CD4-positive, CD25-positive, alpha-beta regulatory T cell (primary cell): ENCODE data around the gene CAPN13. TPM values are rescaled to one million over a fixed set of nuclear protein-coding genes. Genes with fewer than 3 reads are reported as not detected.

Experiments used
- ATAC-seq, 2 donors: fragments of 150-1000 bp; cut with Tn5 transposase; one replicate each; pipeline ENCODE4 v1.10.0; 2021; ENCODE audit warnings: low read depth in 2 of 2, moderate number of reproducible peaks in 2 of 2, moderate library complexity in 1 of 2
- DNase-seq, 3 donors: peaks; one replicate each; pipeline versions ENCODE4 v3.0.0 to v3.0.0-alpha.2; 2012 to 2022; ENCODE audit warnings: mixed read lengths in 1 of 3
- H3K27ac ChIP-seq: one replicate; pipeline ENCODE4 v1.7.0; 2013; ENCODE audit warnings: mild to moderate bottlenecking, low read length; ENCODE audit not compliant: insufficient read depth, poor library complexity, severe bottlenecking
- H3K27me3 ChIP-seq: one replicate; pipeline ENCODE4 v1.7.0; 2013; ENCODE audit warnings: low read length; ENCODE audit not compliant: control insufficient read depth, insufficient read depth
- H3K36me3 ChIP-seq: one replicate; pipeline ENCODE4 v1.7.0; 2013; ENCODE audit warnings: mild to moderate bottlenecking, low read length, moderate library complexity; ENCODE audit not compliant: control insufficient read depth, insufficient read depth
- H3K4me1 ChIP-seq: 2 replicates; pipeline ENCODE4 v1.7.0; 2013; ENCODE audit warnings: mild to moderate bottlenecking, low read length; ENCODE audit not compliant: insufficient read depth, control insufficient read depth, poor library complexity, severe bottlenecking
- H3K4me3 ChIP-seq: one replicate; pipeline ENCODE4 v1.7.0; 2013; ENCODE audit warnings: low read depth, mild to moderate bottlenecking, low read length, moderate library complexity
- H3K9me3 ChIP-seq, 2 experiments: 1 replicate in 1 of 2; 2 replicates in 1 of 2; pipeline ENCODE4 v1.7.0; 2013; ENCODE audit warnings: low read length in 2 of 2, mild to moderate bottlenecking in 1 of 2, moderate library complexity in 1 of 2; ENCODE audit not compliant: control insufficient read depth in 2 of 2
- H3K27ac Mint-ChIP-seq, 3 donors: one replicate each; pipeline ENCODE4 v1.8.0; 2020 to 2022; ENCODE audit warnings: mild to moderate bottlenecking in 3 of 3, mixed read lengths in 3 of 3, moderate library complexity in 2 of 3
- H3K27me3 Mint-ChIP-seq: one replicate; pipeline ENCODE4 v1.8.0; 2022; ENCODE audit warnings: mild to moderate bottlenecking, mixed read lengths
- H3K36me3 Mint-ChIP-seq: one replicate; pipeline ENCODE4 v1.8.0; 2020; ENCODE audit warnings: mixed read lengths
- H3K4me1 Mint-ChIP-seq, 4 donors: one replicate each; pipeline ENCODE4 v1.8.0; 2020 to 2022; ENCODE audit warnings: mixed read lengths in 4 of 4, mild to moderate bottlenecking in 1 of 4
- H3K4me3 Mint-ChIP-seq, 4 donors: one replicate each; pipeline ENCODE4 v1.8.0; 2020 to 2022; ENCODE audit warnings: mild to moderate bottlenecking in 4 of 4, mixed read lengths in 4 of 4, moderate library complexity in 3 of 4
- H3K9me3 Mint-ChIP-seq, 7 donors: one replicate each; pipeline ENCODE4 v1.8.0; 2020 to 2022; ENCODE audit warnings: mixed read lengths in 7 of 7, mild to moderate bottlenecking in 3 of 7, moderate library complexity in 2 of 7
- polyA plus RNA-seq, 4 donors: library from polyadenylated mRNA; unstranded; fragments of 300-500 nt; fragmentation: Illumina TruSeq; gene quantifications; one replicate each; pipeline ENCODE4 v1.2.3, GENCODE V29; 2021
- total RNA-seq: library from RNA; stranded (reverse); gene quantifications from one replicate; pipeline ENCODE4 v1.2.3, GENCODE V29; 2022

Gene CAPN13
- total and polyA plus RNA-seq, 5 donors from 2014 or later: not detected

- Mint-ChIP-seq H3K9me3 (peaks cover 0 to 4% (median 0%) of the 10 kb centered on the region in 7 donors), H3K36me3 (no peaks in the 10 kb centered on the region), H3K4me3 (no peak overlapping the region), H3K27me3 (peaks cover 8% of the 10 kb centered on the region), H3K27ac (no peak overlapping the region), H3K4me1 (no peaks in the 10 kb centered on the region)
- DNase-seq (no peak), ATAC-seq (no peak)
- Histone ChIP-seq H3K4me1 (no peaks in the 10 kb centered on the region), H3K4me3 (no peak overlapping the region), H3K27me3 (no peaks in the 10 kb centered on the region), H3K9me3 (peaks cover 0 to 2% of the 10 kb centered on the region in 2 experiments), H3K36me3 (no peaks in the 10 kb centered on the region), H3K27ac (no peak overlapping the region)
Measured at GRCh38 chr2:30821960-30822359, 14.7 kb upstream of the CAPN13 start.

GRCh38 chr2:30820381-30821055 lies 13.3 kb upstream of the CAPN13 start:
- peaks cover 4% of the 10 kb centered on the region for H3K27me3 Mint-ChIP-seq
- Histone ChIP-seq H3K27me3 (no peaks in the 10 kb centered on the region), H3K4me1 (no peaks in the 10 kb centered on the region), H3K9me3 (no peaks in the 10 kb centered on the region), H3K36me3 (no peaks in the 10 kb centered on the region), H3K4me3 (no peak overlapping the region), H3K27ac (no peak overlapping the region)
- peaks cover 0 to 1% (median 0%) of the 10 kb centered on the region in 7 donors for H3K9me3 Mint-ChIP-seq
- no peak overlapping the region for H3K27ac Mint-ChIP-seq
- no peak overlapping the region for H3K4me3 Mint-ChIP-seq
- no peak for ATAC-seq
- no peaks in the 10 kb centered on the region for H3K36me3 Mint-ChIP-seq
- H3K4me1 Mint-ChIP-seq: no peaks in the 10 kb centered on the region
- no peak for DNase-seq

- Mint-ChIP-seq H3K4me1 (no peaks in the 10 kb centered on the region), H3K27me3 (peaks cover 12% of the 10 kb centered on the region)
Measured at GRCh38 chr2:30809938-30810337, 2.7 kb upstream of the CAPN13 start.

GRCh38 chr2:30808695-30809094 lies 1.4 kb upstream of the CAPN13 start:
- H3K27me3 Mint-ChIP-seq: peaks cover 7% of the 10 kb centered on the region
- no peak overlapping the region for H3K27ac Mint-ChIP-seq
- H3K4me3 Mint-ChIP-seq: no peak overlapping the region
- ATAC-seq (no peak), DNase-seq (no peak)
- no peaks in the 10 kb centered on the region for H3K4me1 Mint-ChIP-seq
- Histone ChIP-seq H3K4me3 (no peak overlapping the region), H3K27me3 (no peaks in the 10 kb centered on the region), H3K36me3 (no peaks in the 10 kb centered on the region), H3K4me1 (no peaks in the 10 kb centered on the region), H3K9me3 (no peaks in the 10 kb centered on the region), H3K27ac (no peak overlapping the region)
- peaks cover 0 to 1% (median 0%) of the 10 kb centered on the region in 7 donors for H3K9me3 Mint-ChIP-seq
- no peaks in the 10 kb centered on the region for H3K36me3 Mint-ChIP-seq

More at GRCh38 chr2:30809938-30810337, 2.7 kb upstream of the CAPN13 start:
- no peak overlapping the region for H3K27ac ChIP-seq
- no peak overlapping the region for H3K4me3 Mint-ChIP-seq
- no peaks in the 10 kb centered on the region for H3K36me3 Mint-ChIP-seq
- H3K4me3 ChIP-seq: no peak overlapping the region
- H3K9me3 Mint-ChIP-seq: peaks cover 0 to 2% (median 0%) of the 10 kb centered on the region in 7 donors
- no peaks in the 10 kb centered on the region for H3K36me3 ChIP-seq
- no peak for DNase-seq
- no peaks in the 10 kb centered on the region for H3K4me1 ChIP-seq
- H3K9me3 ChIP-seq: no peaks in the 10 kb centered on the region
- ATAC-seq: no peak
- H3K27me3 ChIP-seq: no peaks in the 10 kb centered on the region
- no peak overlapping the region for H3K27ac Mint-ChIP-seq

- Mint-ChIP-seq H3K4me3 (no peak overlapping the region), H3K4me1 (peaks cover 0 to 9% (median 2%) of the 10 kb centered on the region in 4 donors), H3K9me3 (no peaks in the 10 kb centered on the region)
Measured at GRCh38 chr2:30803281-30803680, 4.0 kb downstream of the CAPN13 start.

GRCh38 chr2:30802611-30803010 lies 4.6 kb downstream of the CAPN13 start:
- Histone ChIP-seq H3K9me3 (no peaks in the 10 kb centered on the region), H3K4me3 (no peak overlapping the region), H3K4me1 (no peaks in the 10 kb centered on the region), H3K27ac (no peak overlapping the region), H3K27me3 (no peaks in the 10 kb centered on the region), H3K36me3 (no peaks in the 10 kb centered on the region)
- Mint-ChIP-seq H3K27ac (no peak overlapping the region), H3K36me3 (no peaks in the 10 kb centered on the region), H3K9me3 (no peaks in the 10 kb centered on the region), H3K4me3 (no peak overlapping the region), H3K27me3 (peaks cover 8% of the 10 kb centered on the region), H3K4me1 (peaks cover 0 to 10% (median 2%) of the 10 kb centered on the region in 4 donors)
- DNase-seq (no peak), ATAC-seq (no peak)

More at GRCh38 chr2:30803281-30803680, 4.0 kb downstream of the CAPN13 start:
- H3K36me3 ChIP-seq: no peaks in the 10 kb centered on the region
- H3K27me3 Mint-ChIP-seq: peaks cover 8% of the 10 kb centered on the region
- H3K27me3 ChIP-seq: no peaks in the 10 kb centered on the region
- no peak for ATAC-seq
- H3K27ac Mint-ChIP-seq: no peak overlapping the region
- no peak overlapping the region for H3K4me3 ChIP-seq
- H3K27ac ChIP-seq: no peak overlapping the region
- no peaks in the 10 kb centered on the region for H3K36me3 Mint-ChIP-seq
- no peak for DNase-seq
- H3K4me1 ChIP-seq: no peaks in the 10 kb centered on the region
- no peaks in the 10 kb centered on the region for H3K9me3 ChIP-seq

GRCh38 chr2:30801821-30802455 lies 5.3 kb downstream of the CAPN13 start:
- Mint-ChIP-seq H3K27ac (no peak overlapping the region), H3K27me3 (peaks cover 8% of the 10 kb centered on the region), H3K36me3 (no peaks in the 10 kb centered on the region), H3K4me3 (no peak overlapping the region), H3K4me1 (peaks cover 0 to 10% (median 2%) of the 10 kb centered on the region in 4 donors), H3K9me3 (no peaks in the 10 kb centered on the region)
- H3K4me3 ChIP-seq: no peak overlapping the region
- no peaks in the 10 kb centered on the region for H3K4me1 ChIP-seq
- no peaks in the 10 kb centered on the region for H3K36me3 ChIP-seq
- H3K9me3 ChIP-seq: no peaks in the 10 kb centered on the region
- ATAC-seq: no peak
- no peaks in the 10 kb centered on the region for H3K27me3 ChIP-seq
- DNase-seq: no peak
- no peak overlapping the region for H3K27ac ChIP-seq

- H3K36me3 ChIP-seq: no peaks in the 10 kb centered on the region
- no peaks in the 10 kb centered on the region for H3K27me3 ChIP-seq
- H3K27ac ChIP-seq: no peak overlapping the region
- ATAC-seq (no peak), DNase-seq (no peak)
- H3K4me3 Mint-ChIP-seq: no peak overlapping the region
- no peaks in the 10 kb centered on the region for H3K9me3 Mint-ChIP-seq
- peaks cover 13% of the 10 kb centered on the region for H3K27me3 Mint-ChIP-seq
- no peaks in the 10 kb centered on the region for H3K36me3 Mint-ChIP-seq
- H3K9me3 ChIP-seq: no peaks in the 10 kb centered on the region
- no peaks in the 10 kb centered on the region for H3K4me1 ChIP-seq
- H3K4me3 ChIP-seq: no peak overlapping the region
- H3K4me1 Mint-ChIP-seq: peaks cover 0 to 10% (median 2%) of the 10 kb centered on the region in 4 donors
- H3K27ac Mint-ChIP-seq: no peak overlapping the region
Measured at GRCh38 chr2:30800159-30800558, 7.1 kb downstream of the CAPN13 start.
